ENCODE data around the gene ZC3H18. TPM values are rescaled to one million over a fixed set of nuclear protein-coding genes. Genes with fewer than 3 reads are reported as not detected.

ZC3H18 gene
- total RNA-seq, 1 experiment from 2014 or later: 76.4 TPM

DNA sequence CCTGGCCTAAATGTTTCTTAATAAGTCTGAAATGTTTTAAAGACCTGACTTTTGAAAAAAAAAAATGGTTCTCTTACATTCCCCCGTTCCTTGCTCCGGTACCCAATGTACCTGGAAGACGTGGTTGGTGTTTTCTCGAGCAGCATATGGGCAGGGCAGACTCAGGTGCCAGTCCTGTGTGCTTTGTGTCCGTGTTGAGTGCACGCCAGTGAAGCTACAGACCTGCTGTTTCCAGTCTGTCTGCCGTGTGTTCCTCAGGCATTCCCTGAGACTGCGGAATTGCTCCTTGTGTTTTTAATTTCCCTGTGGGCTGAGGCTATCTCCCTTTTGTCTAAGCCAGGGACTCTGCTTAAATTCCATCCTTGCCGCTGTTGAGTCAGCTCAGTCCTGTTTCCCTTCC lies 56.4 kb downstream of the ZC3H18 start:
- TF ChIP-seq, protein P1, sequence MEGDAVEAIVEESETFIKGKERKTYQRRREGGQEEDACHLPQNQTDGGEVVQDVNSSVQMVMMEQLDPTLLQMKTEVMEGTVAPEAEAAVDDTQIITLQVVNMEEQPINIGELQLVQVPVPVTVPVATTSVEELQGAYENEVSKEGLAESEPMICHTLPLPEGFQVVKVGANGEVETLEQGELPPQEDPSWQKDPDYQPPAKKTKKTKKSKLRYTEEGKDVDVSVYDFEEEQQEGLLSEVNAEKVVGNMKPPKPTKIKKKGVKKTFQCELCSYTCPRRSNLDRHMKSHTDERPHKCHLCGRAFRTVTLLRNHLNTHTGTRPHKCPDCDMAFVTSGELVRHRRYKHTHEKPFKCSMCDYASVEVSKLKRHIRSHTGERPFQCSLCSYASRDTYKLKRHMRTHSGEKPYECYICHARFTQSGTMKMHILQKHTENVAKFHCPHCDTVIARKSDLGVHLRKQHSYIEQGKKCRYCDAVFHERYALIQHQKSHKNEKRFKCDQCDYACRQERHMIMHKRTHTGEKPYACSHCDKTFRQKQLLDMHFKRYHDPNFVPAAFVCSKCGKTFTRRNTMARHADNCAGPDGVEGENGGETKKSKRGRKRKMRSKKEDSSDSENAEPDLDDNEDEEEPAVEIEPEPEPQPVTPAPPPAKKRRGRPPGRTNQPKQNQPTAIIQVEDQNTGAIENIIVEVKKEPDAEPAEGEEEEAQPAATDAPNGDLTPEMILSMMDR (conservative IDR thresholded peaks at IDR 0.05): no peak
- TF ChIP-seq EZH2 (IDR thresholded peaks at IDR 0.05; ENCODE audit: low read depth): no peak
- H3K27ac ChIP-seq: no peak overlapping the region
- H3K4me2 ChIP-seq: no peak overlapping the region
- no peaks in the 10 kb centered on the region for H3K9me3 ChIP-seq (ENCODE audit: insufficient read depth, low read depth)
- H3K27me3 ChIP-seq (ENCODE audit: insufficient read depth, low read depth): no peaks in the 10 kb centered on the region
- H3K79me2 ChIP-seq (ENCODE audit: low read depth): no peaks in the 10 kb centered on the region
- intact Hi-C loops (cut with micrococcal nuclease; ENCODE audit: unreplicated experiment): no loop called here
- no peaks in the 10 kb centered on the region for H3K9me2 ChIP-seq (ENCODE audit: insufficient read depth)
- no peaks in the 10 kb centered on the region for H3K36me3 ChIP-seq (ENCODE audit: low read depth)
- ChIA-PET CTCF (no interaction called here), POLR2A (ENCODE audit: unreplicated experiment) (no interaction called here)
- no peaks in the 10 kb centered on the region for H4K20me1 ChIP-seq (ENCODE audit: insufficient read depth)
- H2AFZ ChIP-seq: no peak overlapping the region
- H3K4me1 ChIP-seq (replicated peaks; ENCODE audit: insufficient read depth): no peaks in the 10 kb centered on the region
- no TSS peak for BruUV-seq (replicated peaks)
- peak in 1 of 2 experiments; percentile 30 for DNase-seq
- H3F3A ChIP-seq (ENCODE audit: insufficient read depth, low read depth): peaks cover 3% of the 10 kb centered on the region; the same call in 1 of the 2 replicates
- H3K4me3 ChIP-seq: no peak overlapping the region

DNA sequence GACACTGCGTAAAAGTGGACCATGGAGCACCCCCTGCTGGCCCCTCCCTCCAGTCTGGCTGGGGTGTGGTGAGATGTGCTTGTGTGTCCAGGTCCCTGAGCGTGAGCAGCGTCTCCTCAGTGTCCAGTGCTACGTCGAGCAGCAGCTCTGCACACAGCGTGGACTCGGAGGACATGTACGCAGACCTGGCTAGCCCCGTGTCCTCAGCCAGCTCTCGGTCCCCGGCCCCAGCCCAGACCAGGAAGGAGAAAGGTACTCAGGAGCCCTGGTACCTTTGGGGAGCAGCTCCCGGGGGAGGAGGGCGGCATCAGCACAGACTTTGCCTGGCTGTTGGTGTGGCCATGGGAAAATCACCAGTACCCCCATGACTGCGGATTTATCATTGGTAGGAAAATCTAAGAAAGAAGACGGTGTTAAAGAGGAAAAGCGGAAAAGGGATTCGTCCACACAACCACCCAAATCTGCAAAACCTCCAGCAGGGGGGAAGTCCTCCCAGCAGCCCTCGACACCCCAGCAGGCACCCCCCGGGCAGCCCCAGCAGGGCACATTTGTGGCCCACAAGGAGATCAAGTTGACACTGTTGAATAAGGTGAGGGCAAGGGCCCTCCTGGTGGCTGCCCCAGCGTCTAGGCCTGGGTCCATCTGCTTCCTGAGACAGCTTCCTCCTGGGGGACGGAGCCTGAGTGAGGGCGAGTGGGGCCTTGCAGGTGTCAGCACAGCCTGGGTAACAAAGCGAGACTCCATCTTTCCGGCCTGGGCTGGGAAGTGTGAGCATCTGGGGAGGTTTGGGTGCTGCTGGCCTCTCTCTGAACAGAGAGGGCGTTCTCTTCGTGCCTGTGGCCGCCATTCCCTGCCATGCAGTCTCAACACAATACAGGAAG lies 57.6 kb downstream of the ZC3H18 start:
- no peak overlapping the region for H2AFZ ChIP-seq
- H3K79me2 ChIP-seq (ENCODE audit: low read depth): no peaks in the 10 kb centered on the region
- H3K9me2 ChIP-seq (ENCODE audit: insufficient read depth): no peaks in the 10 kb centered on the region
- H3K27ac ChIP-seq: no peak overlapping the region
- no peaks in the 10 kb centered on the region for H3K4me1 ChIP-seq (replicated peaks; ENCODE audit: insufficient read depth)
- H3K4me3 ChIP-seq: no peak overlapping the region
- H3F3A ChIP-seq (ENCODE audit: insufficient read depth, low read depth): peaks cover 3% of the 10 kb centered on the region; the same call in 1 of the 2 replicates
- intact Hi-C loops (cut with micrococcal nuclease; ENCODE audit: unreplicated experiment): no loop called here
- BruUV-seq (replicated peaks): no TSS peak
- no peaks in the 10 kb centered on the region for H4K20me1 ChIP-seq (ENCODE audit: insufficient read depth)
- TF ChIP-seq, protein P1 (conservative IDR thresholded peaks at IDR 0.05): no peak
- TF ChIP-seq EZH2 (IDR thresholded peaks at IDR 0.05; ENCODE audit: low read depth): no peak
- no peak overlapping the region for H3K4me2 ChIP-seq
- DNase-seq: peak in 1 of 2 experiments; percentile 31
- H3K36me3 ChIP-seq (ENCODE audit: low read depth): no peaks in the 10 kb centered on the region
- no peaks in the 10 kb centered on the region for H3K9me3 ChIP-seq (ENCODE audit: insufficient read depth, low read depth)
- H3K27me3 ChIP-seq (ENCODE audit: insufficient read depth, low read depth): no peaks in the 10 kb centered on the region
- ChIA-PET POLR2A (ENCODE audit: unreplicated experiment) (no interaction called here), CTCF (no interaction called here)

DNA sequence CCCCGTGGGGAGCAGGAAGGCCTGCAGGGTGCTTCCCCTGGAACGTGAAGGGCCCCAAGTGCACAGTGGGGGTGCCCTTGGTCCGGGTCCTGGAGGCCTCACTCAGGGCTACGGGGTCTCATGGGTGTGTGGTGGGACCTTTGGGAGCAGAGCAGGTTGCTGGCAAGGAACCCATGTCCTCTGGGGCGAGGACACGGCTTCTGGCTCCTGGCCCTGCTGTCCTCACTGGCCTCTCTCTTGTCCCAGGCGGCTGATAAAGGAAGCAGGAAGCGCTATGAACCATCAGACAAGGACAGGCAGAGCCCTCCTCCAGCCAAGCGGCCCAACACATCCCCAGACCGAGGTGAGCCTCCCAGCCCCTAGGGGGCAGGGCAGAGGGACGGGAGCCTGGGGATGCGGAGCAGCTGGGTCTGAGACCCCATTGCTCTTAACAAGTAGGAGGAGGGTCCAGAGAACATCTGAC lies 58.3 kb downstream of the ZC3H18 start:
- Histone ChIP-seq H4K20me1 (ENCODE audit: insufficient read depth) (no peaks in the 10 kb centered on the region), H3K4me1 (replicated peaks; ENCODE audit: insufficient read depth) (no peaks in the 10 kb centered on the region), H3K27me3 (ENCODE audit: insufficient read depth, low read depth) (no peaks in the 10 kb centered on the region), H3K9me3 (ENCODE audit: insufficient read depth, low read depth) (no peaks in the 10 kb centered on the region), H3F3A (ENCODE audit: insufficient read depth, low read depth) (peaks cover 3% of the 10 kb centered on the region; the same call in 1 of the 2 replicates), H3K4me2 (no peak overlapping the region), H3K9me2 (ENCODE audit: insufficient read depth) (no peaks in the 10 kb centered on the region), H3K79me2 (ENCODE audit: low read depth) (no peaks in the 10 kb centered on the region), H3K27ac (no peak overlapping the region), H3K36me3 (ENCODE audit: low read depth) (no peaks in the 10 kb centered on the region), H2AFZ (no peak overlapping the region), H3K4me3 (no peak overlapping the region)
- no TSS peak for BruUV-seq (replicated peaks)
- intact Hi-C loops (cut with micrococcal nuclease; ENCODE audit: unreplicated experiment): no loop called here
- ChIA-PET POLR2A (ENCODE audit: unreplicated experiment) (no interaction called here), CTCF (no interaction called here)
- no peak for TF ChIP-seq EZH2 (IDR thresholded peaks at IDR 0.05; ENCODE audit: low read depth)
- TF ChIP-seq, protein P1 (conservative IDR thresholded peaks at IDR 0.05): peak; percentile 58
- DNase-seq: no peak
